HEK293T (cell line): ENCODE measurements around the gene MYRFL.

ENCODE experiments used
- CTCF ChIA-PET: fragments of 350-600 bp; formaldehyde crosslinking; extraction: SDS; loops from one replicate; lab custom pipeline; 2021; ENCODE audit warnings: antibody characterized with exemption, inconsistent platforms; lab: Yijun Ruan, JAX
- POLR2A ChIA-PET: fragments of 350-600 bp; formaldehyde crosslinking; extraction: SDS; loops from one replicate; lab custom pipeline; 2020; ENCODE audit warnings: antibody characterized with exemption, inconsistent platforms; lab: Yijun Ruan, JAX
- DNase-seq: peaks from one replicate; pipeline ENCODE4 v3.0.0; 2012; ENCODE audit warnings: mixed read lengths; ENCODE audit errors: extremely low spot score
- ARNT ChIP-seq: fragments of 450-650 bp; IDR thresholded peaks from 2 replicates; pipeline ENCODE4 v1.6.1; 2017; ENCODE audit warnings: mild to moderate bottlenecking
- BHLHE40 ChIP-seq: fragments of 450-650 bp; IDR thresholded peaks from 2 replicates; pipeline ENCODE4 v1.6.1; 2016; ENCODE audit warnings: mild to moderate bottlenecking, moderate library complexity, borderline replicate concordance
- CTBP1 ChIP-seq: fragments of 450-650 bp; IDR thresholded peaks from 2 replicates; pipeline ENCODE4 v1.6.1; 2016; ENCODE audit warnings: borderline replicate concordance
- ELF4 ChIP-seq: fragments of 450-650 bp; IDR thresholded peaks from 2 replicates; pipeline ENCODE4 v1.6.1; 2017; ENCODE audit warnings: antibody characterized with exemption
- FOXA1 ChIP-seq: fragments of 450-650 bp; IDR thresholded peaks from 2 replicates; pipeline ENCODE4 v1.6.1; 2016; ENCODE audit warnings: mild to moderate bottlenecking
- FOXK2 ChIP-seq: fragments of 450-650 bp; IDR thresholded peaks from 2 replicates; pipeline ENCODE4 v1.6.1; 2016; ENCODE audit warnings: mild to moderate bottlenecking
- FOXM1 ChIP-seq: fragments of 450-650 bp; IDR thresholded peaks from 2 replicates; pipeline ENCODE4 v1.6.1; 2017; ENCODE audit warnings: mild to moderate bottlenecking, borderline replicate concordance
- HDGF ChIP-seq: fragments of 450-650 bp; IDR thresholded peaks from 2 replicates; pipeline ENCODE4 v1.6.1; 2017; ENCODE audit warnings: antibody characterized with exemption, borderline replicate concordance
- L3MBTL2 ChIP-seq: fragments of 450-650 bp; conservative IDR thresholded peaks from 2 replicates; pipeline ENCODE4 v1.6.1; 2016; ENCODE audit warnings: mild to moderate bottlenecking
- LEF1 ChIP-seq: fragments of 450-650 bp; IDR thresholded peaks from 2 replicates; pipeline ENCODE4 v1.6.1; 2017; ENCODE audit warnings: mild to moderate bottlenecking, borderline replicate concordance
- NFRKB ChIP-seq: fragments of 450-650 bp; IDR thresholded peaks from 2 replicates; pipeline ENCODE4 v1.6.1; 2016; ENCODE audit warnings: mild to moderate bottlenecking, moderate library complexity
- PKNOX1 ChIP-seq: fragments of 450-650 bp; IDR thresholded peaks from 2 replicates; pipeline ENCODE4 v1.6.1; 2016
- SP1 ChIP-seq: fragments of 450-650 bp; IDR thresholded peaks from 2 replicates; pipeline ENCODE4 v1.6.1; 2017
- SUZ12 ChIP-seq: fragments of 450-650 bp; IDR thresholded peaks from 2 replicates; pipeline ENCODE4 v1.6.1; 2016; ENCODE audit warnings: mild to moderate bottlenecking
- TARDBP ChIP-seq: fragments of 450-650 bp; IDR thresholded peaks from 2 replicates; pipeline ENCODE4 v1.6.1; 2016
- ZNF384 ChIP-seq: fragments of 450-650 bp; IDR thresholded peaks from 2 replicates; pipeline ENCODE4 v1.6.1; 2016

The MYRFL gene

GRCh38 chr12:69966409-69966808 is 141.4 kb downstream of the MYRFL start:
- ChIA-PET CTCF (no interaction called here), POLR2A (no interaction called here)
- no peak for DNase-seq
- TF ChIP-seq FOXK2, result no peak
- no peak for TF ChIP-seq NFRKB
- TF ChIP-seq ZNF384, result no peak
- TF ChIP-seq FOXA1, result no peak
- TF ChIP-seq BHLHE40, result no peak
- TF ChIP-seq SP1, result no peak
- no peak for TF ChIP-seq TARDBP
- TF ChIP-seq L3MBTL2, result no peak
- TF ChIP-seq LEF1, result no peak
- no peak for TF ChIP-seq ARNT

- DNase-seq, result no peak
- ChIA-PET POLR2A (no interaction called here), CTCF (no interaction called here)
- TF ChIP-seq ARNT, result no peak
- no peak for TF ChIP-seq ELF4
- TF ChIP-seq SP1, result no peak
- TF ChIP-seq FOXK2, result no peak
- TF ChIP-seq PKNOX1, result no peak
- TF ChIP-seq SUZ12, result no peak
Measured at GRCh38 chr12:69966839-69967238, 141.8 kb downstream of the MYRFL start.

GRCh38 chr12:69969011-69969410 is 144.0 kb downstream of the MYRFL start:
- DNase-seq, result no peak
- ChIA-PET CTCF (no interaction called here), POLR2A (no interaction called here)
- TF ChIP-seq LEF1 (no peak), ARNT (no peak), PKNOX1 (no peak), SUZ12 (no peak), FOXA1 (no peak), FOXK2 (no peak), NFRKB (no peak), TARDBP (no peak), CTBP1 (no peak), FOXM1 (no peak), ELF4 (no peak), BHLHE40 (no peak), HDGF (no peak), L3MBTL2 (no peak), SP1 (no peak), ZNF384 (no peak)

- TF ChIP-seq HDGF (no peak), LEF1 (no peak), ARNT (no peak), L3MBTL2 (no peak)
- ChIA-PET CTCF (interaction anchor here (1.1 kb wide), 1 partner anchor 72 kb away, joined by 3 read pairs; no protein-coding TSS in a partner anchor), POLR2A (no interaction called here)
- no peak for DNase-seq
Measured at GRCh38 chr12:69972136-69972535, 147.1 kb downstream of the MYRFL start.

GRCh38 chr12:69978020-69978419 is 153.0 kb downstream of the MYRFL start:
- TF ChIP-seq ARNT (no peak), HDGF (no peak), PKNOX1 (no peak)
- no peak for DNase-seq
- ChIA-PET POLR2A (no interaction called here), CTCF (no interaction called here)

GRCh38 chr12:69981881-69982475 is 157.0 kb downstream of the MYRFL start:
- TF ChIP-seq HDGF, result no peak
- TF ChIP-seq NFRKB, result no peak
- TF ChIP-seq SP1, result no peak
- no peak for TF ChIP-seq ZNF384
- no peak for TF ChIP-seq SUZ12
- TF ChIP-seq FOXM1, result no peak
- ChIA-PET POLR2A (interaction anchor here (0.7 kb wide), 1 partner anchor 45 kb away, joined by 3 read pairs; no protein-coding TSS in a partner anchor), CTCF (no interaction called here)
- DNase-seq, result no peak

- no peak for DNase-seq
- ChIA-PET POLR2A (no interaction called here), CTCF (no interaction called here)
- TF ChIP-seq FOXM1, result no peak
- TF ChIP-seq BHLHE40, result no peak
- no peak for TF ChIP-seq TARDBP
- TF ChIP-seq SP1, result no peak
- TF ChIP-seq ELF4, result no peak
- no peak for TF ChIP-seq FOXA1
- no peak for TF ChIP-seq ZNF384
- no peak for TF ChIP-seq L3MBTL2
- TF ChIP-seq ARNT, result no peak
- TF ChIP-seq HDGF, result no peak
- no peak for TF ChIP-seq NFRKB
- no peak for TF ChIP-seq CTBP1
- no peak for TF ChIP-seq SUZ12
- no peak for TF ChIP-seq PKNOX1
- TF ChIP-seq FOXK2, result no peak
- no peak for TF ChIP-seq LEF1
Measured at GRCh38 chr12:69984241-69984640, 159.2 kb downstream of the MYRFL start.
